ENCODE measurements around the gene KIF12.

Gene KIF12

DNA sequence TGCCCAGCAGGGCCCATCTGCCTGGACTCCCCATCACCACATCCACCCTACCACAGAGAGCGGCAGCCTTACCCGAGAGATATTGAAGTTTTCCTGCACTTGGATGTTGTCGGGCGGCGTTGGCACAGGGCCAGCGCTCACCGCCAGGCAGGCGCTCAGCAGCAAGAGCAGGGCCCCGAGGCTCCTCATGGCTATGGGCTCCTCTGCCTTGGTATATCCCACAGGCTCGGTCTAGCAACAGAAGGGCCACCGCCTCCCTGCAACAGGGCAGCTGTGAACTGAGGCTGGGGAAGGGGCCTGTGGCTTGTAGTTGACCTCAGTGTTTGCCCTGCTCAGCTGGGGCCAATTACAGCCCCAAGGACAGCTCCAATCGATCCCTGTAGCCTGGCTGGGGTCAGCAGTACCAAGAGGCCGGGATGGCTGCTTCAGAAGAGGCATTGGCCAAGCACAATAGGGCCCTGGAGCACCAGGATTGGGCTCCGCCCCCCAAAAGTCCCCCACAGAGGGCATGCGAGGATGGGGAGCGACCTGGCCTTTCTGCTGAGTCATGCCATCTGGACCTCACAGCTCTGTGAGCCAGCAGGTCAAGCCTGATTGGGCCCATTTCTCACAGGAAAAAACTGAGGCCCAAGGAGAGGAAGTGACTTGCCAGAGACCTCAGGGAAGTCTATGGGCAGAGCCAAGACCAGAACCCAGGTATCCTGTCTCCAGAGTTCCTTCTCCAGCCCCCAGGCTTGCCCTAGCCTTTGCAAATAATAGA lies 20.9 kb downstream of the KIF12 start, which contains the start of gene AMBP:
AMBP (minus strand) TSS at position 280 of the 760 bp plus-strand sequence; CDS start at position 189, 91 bp downstream.
- Histone ChIP-seq H3K36me3 (replicated peaks; ENCODE audit: insufficient read depth, low read length) (no peaks in the 10 kb centered on the region), H3K4me1 (ENCODE audit: low read length) (no peaks in the 10 kb centered on the region), H3K4me2 (ENCODE audit: low read depth, low read length) (no peak within 1 kb of the TSS), H3K27ac (ENCODE audit: low read length) (no peak within 1 kb of the TSS), H3K79me2 (ENCODE audit: low read length) (no peaks in the 10 kb centered on the region), H3K27me3 (replicated peaks; ENCODE audit: insufficient read depth, low read length) (no peaks in the 10 kb centered on the region), H3F3A (ENCODE audit: insufficient read depth, low read length) (no peaks in the 10 kb centered on the region), H3K9me3 (replicated peaks; ENCODE audit: insufficient read depth, low read length) (no peaks in the 10 kb centered on the region), H4K20me1 (ENCODE audit: insufficient read depth, low read length) (no peaks in the 10 kb centered on the region), H2AFZ (ENCODE audit: low read length) (no peak within 1 kb of the TSS), H3K9ac (ENCODE audit: low read length) (no peak within 1 kb of the TSS), H3K9me2 (replicated peaks; ENCODE audit: insufficient read depth, low read length) (no peaks in the 10 kb centered on the region), H3K4me3 (ENCODE audit: low read length) (no peak within 1 kb of the TSS)
- TF ChIP-seq EZH2 (optimal IDR thresholded peaks at IDR 0.05; ENCODE audit: low read depth, low read length), result no peak
- TF ChIP-seq, protein P1, sequence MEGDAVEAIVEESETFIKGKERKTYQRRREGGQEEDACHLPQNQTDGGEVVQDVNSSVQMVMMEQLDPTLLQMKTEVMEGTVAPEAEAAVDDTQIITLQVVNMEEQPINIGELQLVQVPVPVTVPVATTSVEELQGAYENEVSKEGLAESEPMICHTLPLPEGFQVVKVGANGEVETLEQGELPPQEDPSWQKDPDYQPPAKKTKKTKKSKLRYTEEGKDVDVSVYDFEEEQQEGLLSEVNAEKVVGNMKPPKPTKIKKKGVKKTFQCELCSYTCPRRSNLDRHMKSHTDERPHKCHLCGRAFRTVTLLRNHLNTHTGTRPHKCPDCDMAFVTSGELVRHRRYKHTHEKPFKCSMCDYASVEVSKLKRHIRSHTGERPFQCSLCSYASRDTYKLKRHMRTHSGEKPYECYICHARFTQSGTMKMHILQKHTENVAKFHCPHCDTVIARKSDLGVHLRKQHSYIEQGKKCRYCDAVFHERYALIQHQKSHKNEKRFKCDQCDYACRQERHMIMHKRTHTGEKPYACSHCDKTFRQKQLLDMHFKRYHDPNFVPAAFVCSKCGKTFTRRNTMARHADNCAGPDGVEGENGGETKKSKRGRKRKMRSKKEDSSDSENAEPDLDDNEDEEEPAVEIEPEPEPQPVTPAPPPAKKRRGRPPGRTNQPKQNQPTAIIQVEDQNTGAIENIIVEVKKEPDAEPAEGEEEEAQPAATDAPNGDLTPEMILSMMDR (IDR thresholded peaks at IDR 0.05; ENCODE audit: low read length), result no peak
- TF ChIP-seq EZH2phosphoT487 (IDR thresholded peaks at IDR 0.05; ENCODE audit: low read length), result no peak
- DNase-seq, result no peak

DNA sequence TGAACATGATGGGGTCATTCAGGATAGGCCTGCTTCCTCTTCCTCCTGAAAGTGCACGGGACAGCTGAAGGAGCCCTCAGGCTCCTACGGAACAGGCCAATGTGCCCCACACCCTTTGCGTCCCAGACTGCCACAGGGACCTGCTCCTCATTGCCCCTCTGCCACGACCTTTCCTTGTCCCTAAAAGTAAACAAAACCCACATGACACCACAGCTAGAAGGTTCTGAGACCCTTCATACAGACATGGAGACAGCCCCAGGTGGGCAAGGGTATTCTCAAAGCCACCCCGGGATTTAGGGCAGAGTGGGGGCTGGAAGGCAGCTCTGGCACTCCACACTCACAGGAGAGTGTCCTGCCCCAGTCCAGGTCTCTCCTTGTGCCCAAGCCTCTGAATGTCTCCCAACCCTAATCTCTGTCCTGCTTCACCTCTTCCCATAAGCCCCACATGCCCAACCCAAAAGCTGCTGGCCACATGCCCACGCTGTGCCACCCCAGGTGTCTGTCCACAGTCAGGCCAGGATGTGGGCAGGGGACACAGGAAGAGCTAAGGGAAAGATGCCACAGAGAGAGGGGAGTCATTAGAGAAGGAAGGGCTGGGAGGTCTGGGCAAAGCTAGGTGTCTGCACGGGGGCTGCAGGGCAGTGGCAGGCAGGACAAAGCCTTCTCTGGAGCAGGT lies 21.8 kb downstream of the KIF12 start:
- no peaks in the 10 kb centered on the region for H3K36me3 ChIP-seq (replicated peaks; ENCODE audit: insufficient read depth, low read length)
- H3K4me1 ChIP-seq (ENCODE audit: low read length), result no peaks in the 10 kb centered on the region
- H3K79me2 ChIP-seq (ENCODE audit: low read length), result no peaks in the 10 kb centered on the region
- H3K4me3 ChIP-seq (ENCODE audit: low read length), result no peak overlapping the region
- H3K27me3 ChIP-seq (replicated peaks; ENCODE audit: insufficient read depth, low read length), result no peaks in the 10 kb centered on the region
- no peak for DNase-seq
- H3K9me3 ChIP-seq (replicated peaks; ENCODE audit: insufficient read depth, low read length), result no peaks in the 10 kb centered on the region
- no peak overlapping the region for H3K4me2 ChIP-seq (ENCODE audit: low read depth, low read length)
- H4K20me1 ChIP-seq (ENCODE audit: insufficient read depth, low read length), result no peaks in the 10 kb centered on the region
- no peak overlapping the region for H2AFZ ChIP-seq (ENCODE audit: low read length)
- no peak for TF ChIP-seq EZH2phosphoT487 (IDR thresholded peaks at IDR 0.05; ENCODE audit: low read length)
- TF ChIP-seq, protein P1 (IDR thresholded peaks at IDR 0.05; ENCODE audit: low read length), result no peak
- no peak for TF ChIP-seq EZH2 (optimal IDR thresholded peaks at IDR 0.05; ENCODE audit: low read depth, low read length)
- H3K9ac ChIP-seq (ENCODE audit: low read length), result no peak overlapping the region
- no peaks in the 10 kb centered on the region for H3K9me2 ChIP-seq (replicated peaks; ENCODE audit: insufficient read depth, low read length)
- H3F3A ChIP-seq (ENCODE audit: insufficient read depth, low read length), result no peaks in the 10 kb centered on the region
- H3K27ac ChIP-seq (ENCODE audit: low read length), result no peak overlapping the region

DNA sequence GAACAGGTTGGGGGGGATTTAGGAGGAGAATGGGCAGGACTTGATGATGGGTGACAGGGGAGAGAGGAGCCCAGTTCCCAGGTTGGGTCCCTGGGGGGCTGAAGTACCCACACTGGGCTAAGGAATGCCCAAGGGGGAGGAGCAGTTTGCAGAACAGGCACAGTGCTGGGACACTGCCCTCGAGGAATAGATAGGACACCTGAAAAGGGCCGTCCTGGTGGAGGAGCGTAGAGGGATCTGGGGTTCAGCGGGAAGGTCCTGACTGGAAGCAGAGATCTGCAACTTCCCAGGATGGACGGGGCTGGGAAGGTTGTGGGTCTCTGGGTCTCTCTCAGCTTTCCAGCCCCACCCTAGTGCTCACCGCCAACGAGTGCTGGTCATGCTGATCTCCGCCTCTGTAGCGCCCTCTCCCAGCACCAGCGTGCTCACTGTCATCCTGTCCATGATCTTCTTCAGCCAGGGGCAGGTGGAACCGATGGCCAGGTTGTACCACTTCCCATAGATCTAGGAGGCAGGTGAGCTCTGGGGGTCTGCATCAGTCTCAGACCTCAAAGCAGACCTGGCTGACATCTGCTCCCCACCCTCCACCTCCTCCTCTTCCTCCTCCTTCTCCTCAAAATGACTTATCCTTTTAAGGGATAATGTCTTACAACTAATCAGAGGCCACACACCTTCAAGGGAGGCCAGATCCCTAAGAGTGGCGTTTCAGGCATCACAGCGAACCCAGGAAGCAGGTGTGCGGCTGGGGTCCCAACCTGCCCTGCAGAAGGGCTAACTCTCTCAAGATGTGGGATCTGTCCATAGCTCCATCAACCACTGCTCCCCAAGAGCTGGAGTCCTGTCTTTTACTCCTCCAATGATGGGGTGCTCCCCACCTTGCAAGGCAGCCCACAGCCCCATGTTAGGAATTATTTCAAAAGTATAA lies 22.6 kb downstream of the KIF12 start:
- Histone ChIP-seq H3K9me3 (replicated peaks; ENCODE audit: insufficient read depth, low read length) (no peaks in the 10 kb centered on the region), H3K27me3 (replicated peaks; ENCODE audit: insufficient read depth, low read length) (no peaks in the 10 kb centered on the region), H3K9me2 (replicated peaks; ENCODE audit: insufficient read depth, low read length) (no peaks in the 10 kb centered on the region), H3K79me2 (ENCODE audit: low read length) (no peaks in the 10 kb centered on the region), H4K20me1 (ENCODE audit: insufficient read depth, low read length) (no peaks in the 10 kb centered on the region), H2AFZ (ENCODE audit: low read length) (no peak overlapping the region), H3K4me1 (ENCODE audit: low read length) (no peaks in the 10 kb centered on the region), H3F3A (ENCODE audit: insufficient read depth, low read length) (no peaks in the 10 kb centered on the region), H3K36me3 (replicated peaks; ENCODE audit: insufficient read depth, low read length) (no peaks in the 10 kb centered on the region), H3K4me3 (ENCODE audit: low read length) (no peak overlapping the region), H3K27ac (ENCODE audit: low read length) (no peak overlapping the region), H3K9ac (ENCODE audit: low read length) (no peak overlapping the region), H3K4me2 (ENCODE audit: low read depth, low read length) (no peak overlapping the region)
- TF ChIP-seq, protein P1 (IDR thresholded peaks at IDR 0.05; ENCODE audit: low read length), result no peak
- no peak for TF ChIP-seq EZH2 (optimal IDR thresholded peaks at IDR 0.05; ENCODE audit: low read depth, low read length)
- TF ChIP-seq EZH2phosphoT487 (IDR thresholded peaks at IDR 0.05; ENCODE audit: low read length), result no peak
- DNase-seq, result no peak
